COLO668 (cell line): Measurements from ENCODE around the gene LRRC74A.

Experiments used
- DNase-seq: peaks from one replicate; lab custom pipeline; 2025; ENCODE audit not compliant: unreplicated experiment; lab: John Stamatoyannopoulos, UW

LRRC74A gene

DNA sequence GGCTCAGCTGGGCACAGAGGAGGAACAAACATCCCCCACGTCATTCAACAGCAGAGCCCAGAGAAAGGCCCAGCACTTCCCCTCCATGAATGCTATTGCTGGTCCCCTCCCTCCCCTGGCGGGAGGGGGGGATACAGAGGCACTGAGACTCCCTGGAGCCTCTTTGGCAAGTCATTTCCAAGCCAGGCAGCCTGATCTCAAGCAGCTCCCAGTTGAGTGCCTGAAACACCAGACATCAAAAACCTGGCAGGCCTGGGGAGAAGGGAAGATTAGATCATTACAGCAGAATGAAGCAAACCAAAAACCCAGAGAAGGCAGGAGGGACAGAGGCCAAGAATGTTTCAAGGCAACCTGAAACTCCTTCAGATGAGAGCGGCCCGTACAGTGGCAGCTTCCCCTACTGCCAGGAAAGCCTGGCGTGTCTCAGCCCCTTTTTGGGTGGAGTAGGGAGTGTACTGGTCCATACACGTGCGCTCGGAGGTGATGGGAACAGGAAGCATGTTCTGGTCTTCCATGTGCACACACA, 92.1 kb downstream of the LRRC74A start:
- no peak for DNase-seq

DNA sequence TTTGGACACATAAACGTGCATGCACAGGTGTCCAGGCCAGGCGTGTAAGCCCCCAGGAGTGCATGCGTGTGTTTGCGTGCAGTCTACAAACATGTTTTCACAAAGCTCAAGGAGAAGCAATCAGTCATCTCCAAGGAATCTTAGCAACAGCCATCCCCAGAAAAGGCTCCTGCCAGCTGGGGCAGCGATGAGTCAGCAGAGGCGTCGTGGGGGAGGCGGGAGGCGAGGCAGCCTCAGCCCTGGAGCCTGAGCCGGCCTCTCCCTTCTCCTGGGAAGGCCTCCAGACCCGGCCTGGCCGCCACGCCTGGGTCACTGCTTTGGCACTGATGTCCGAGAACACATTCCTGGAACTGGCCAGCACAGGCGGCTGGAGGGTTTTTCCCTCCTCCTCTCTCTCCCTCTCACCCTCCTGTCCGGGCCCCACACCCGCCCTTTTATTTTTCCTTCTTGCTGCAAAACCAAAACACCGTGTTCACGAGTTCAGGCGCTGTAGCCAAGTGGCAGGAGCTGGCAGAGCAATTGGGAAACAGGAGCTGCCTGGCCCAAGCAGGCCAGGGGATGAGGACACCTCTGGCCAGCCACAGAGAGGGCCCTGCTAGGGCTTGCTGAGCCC, 92.7 kb downstream of the LRRC74A start:
- peak; percentile 82 for DNase-seq
